ENCODE data around the gene HPX.
A peak's percentile ranks its signal among the peaks of the same experiment; 100 is the strongest.

Gene HPX

GRCh38 chr11:6453152-6453551, 12.4 kb upstream of the HPX start:
- TF ChIP-seq, protein P1, sequence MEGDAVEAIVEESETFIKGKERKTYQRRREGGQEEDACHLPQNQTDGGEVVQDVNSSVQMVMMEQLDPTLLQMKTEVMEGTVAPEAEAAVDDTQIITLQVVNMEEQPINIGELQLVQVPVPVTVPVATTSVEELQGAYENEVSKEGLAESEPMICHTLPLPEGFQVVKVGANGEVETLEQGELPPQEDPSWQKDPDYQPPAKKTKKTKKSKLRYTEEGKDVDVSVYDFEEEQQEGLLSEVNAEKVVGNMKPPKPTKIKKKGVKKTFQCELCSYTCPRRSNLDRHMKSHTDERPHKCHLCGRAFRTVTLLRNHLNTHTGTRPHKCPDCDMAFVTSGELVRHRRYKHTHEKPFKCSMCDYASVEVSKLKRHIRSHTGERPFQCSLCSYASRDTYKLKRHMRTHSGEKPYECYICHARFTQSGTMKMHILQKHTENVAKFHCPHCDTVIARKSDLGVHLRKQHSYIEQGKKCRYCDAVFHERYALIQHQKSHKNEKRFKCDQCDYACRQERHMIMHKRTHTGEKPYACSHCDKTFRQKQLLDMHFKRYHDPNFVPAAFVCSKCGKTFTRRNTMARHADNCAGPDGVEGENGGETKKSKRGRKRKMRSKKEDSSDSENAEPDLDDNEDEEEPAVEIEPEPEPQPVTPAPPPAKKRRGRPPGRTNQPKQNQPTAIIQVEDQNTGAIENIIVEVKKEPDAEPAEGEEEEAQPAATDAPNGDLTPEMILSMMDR (IDR thresholded peaks at IDR 0.05; ENCODE audit: low read depth, low read length, missing control alignments): no peak
- Histone ChIP-seq H3K27ac (no peak overlapping the region), H3K36me3 (replicated peaks) (peaks cover 67% of the 10 kb centered on the region), H3K4me3 (ENCODE audit: low read depth, low read length) (no peak overlapping the region), H3K27me3 (replicated peaks) (no peaks in the 10 kb centered on the region)
- DNase-seq: no peak
- in situ Hi-C loops (cut with HindIII; ENCODE audit: low pct_ligation_motif_present, low sequenced_read_pairs): no loop called here

GRCh38 chr11:6452219-6452618, 11.4 kb upstream of the HPX start:
- Histone ChIP-seq H3K27me3 (replicated peaks) (no peaks in the 10 kb centered on the region), H3K27ac (no peak overlapping the region), H3K4me3 (ENCODE audit: low read depth, low read length) (no peak overlapping the region), H3K36me3 (replicated peaks) (peaks cover 60% of the 10 kb centered on the region)
- TF ChIP-seq, protein P1 (IDR thresholded peaks at IDR 0.05; ENCODE audit: low read depth, low read length, missing control alignments): no peak
- no peak for DNase-seq
- in situ Hi-C loops (cut with HindIII; ENCODE audit: low pct_ligation_motif_present, low sequenced_read_pairs): no loop called here

DNA sequence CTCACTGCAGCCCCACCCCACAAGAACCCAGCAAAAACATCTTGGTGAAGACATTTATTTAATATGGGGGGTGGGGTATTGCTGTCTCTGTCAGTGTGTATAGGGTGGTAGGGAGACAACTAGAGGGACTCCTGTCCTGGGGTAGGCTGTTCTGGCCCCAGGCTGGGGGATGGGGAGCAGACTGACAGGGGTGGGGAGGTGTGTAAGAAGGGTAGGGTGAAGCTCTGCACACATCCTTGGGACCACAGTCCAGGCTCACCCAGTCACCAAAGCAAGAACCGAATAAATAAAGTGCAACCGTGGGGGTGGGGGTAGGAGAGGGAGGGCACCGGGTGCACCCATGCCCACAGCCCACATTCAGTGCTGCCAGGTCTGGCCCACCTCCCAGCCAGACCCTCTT, 7.8 kb upstream of the HPX start:
- Histone ChIP-seq H3K27ac (no peak overlapping the region), H3K36me3 (replicated peaks) (peaks cover 32% of the 10 kb centered on the region), H3K27me3 (replicated peaks) (no peaks in the 10 kb centered on the region), H3K4me3 (ENCODE audit: low read depth, low read length) (no peak overlapping the region)
- DNase-seq: no peak
- TF ChIP-seq, protein P1 (IDR thresholded peaks at IDR 0.05; ENCODE audit: low read depth, low read length, missing control alignments): no peak
- in situ Hi-C loops (cut with HindIII; ENCODE audit: low pct_ligation_motif_present, low sequenced_read_pairs): no loop called here

DNA sequence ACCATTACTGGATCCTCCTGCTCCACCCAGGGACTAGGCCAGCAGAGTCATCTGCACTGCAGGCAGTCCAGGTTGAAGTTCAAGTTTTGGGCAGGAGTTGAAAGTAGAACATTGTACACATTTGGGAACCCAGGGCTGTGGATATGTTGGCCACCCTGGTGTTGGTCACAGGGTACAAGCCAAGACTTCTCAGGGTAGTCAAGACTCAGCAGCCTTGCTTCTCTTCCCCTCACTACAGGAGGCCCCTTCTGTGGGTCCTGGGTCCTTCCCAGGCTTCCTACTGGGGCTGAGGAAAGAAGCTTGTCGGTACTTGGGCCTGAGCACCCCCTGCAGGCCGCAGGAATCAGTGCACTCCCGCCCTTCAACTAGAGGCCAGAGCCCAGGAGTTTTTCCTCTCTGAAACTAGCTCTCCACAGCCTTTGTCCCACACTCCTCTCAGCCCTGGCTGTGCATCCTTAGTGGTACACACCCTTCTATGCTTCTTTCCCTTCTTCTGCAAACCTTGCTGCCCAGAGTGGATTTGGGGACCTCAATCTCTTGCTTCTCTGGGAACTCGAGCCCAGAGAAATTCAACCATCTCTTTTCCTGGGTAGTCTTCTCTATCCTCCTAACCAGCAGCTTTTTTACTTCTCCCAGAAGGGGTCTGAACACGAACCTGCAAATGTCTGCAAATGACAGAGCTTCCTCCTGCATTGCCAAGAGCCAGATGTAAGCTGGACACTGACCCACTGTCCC, 2.6 kb upstream of the HPX start:
- H3K4me3 ChIP-seq (ENCODE audit: low read depth, low read length): no peak overlapping the region
- peak; percentile 40 for DNase-seq
- peaks cover 1% of the 10 kb centered on the region for H3K36me3 ChIP-seq (replicated peaks)
- TF ChIP-seq, protein P1 (IDR thresholded peaks at IDR 0.05; ENCODE audit: low read depth, low read length, missing control alignments): peak; percentile 92
- H3K27ac ChIP-seq: no peak overlapping the region
- no peaks in the 10 kb centered on the region for H3K27me3 ChIP-seq (replicated peaks)
- in situ Hi-C loops (cut with HindIII; ENCODE audit: low pct_ligation_motif_present, low sequenced_read_pairs): no loop called here

GRCh38 chr11:6442441-6442840, 1.7 kb upstream of the HPX start:
- Histone ChIP-seq H3K27me3 (replicated peaks) (no peaks in the 10 kb centered on the region), H3K27ac (no peak overlapping the region), H3K4me3 (ENCODE audit: low read depth, low read length) (no peak overlapping the region), H3K36me3 (replicated peaks) (no peaks in the 10 kb centered on the region)
- TF ChIP-seq, protein P1 (IDR thresholded peaks at IDR 0.05; ENCODE audit: low read depth, low read length, missing control alignments): no peak
- DNase-seq: no peak
- in situ Hi-C loops (cut with HindIII; ENCODE audit: low pct_ligation_motif_present, low sequenced_read_pairs): no loop called here

Measured in brain microvascular endothelial cell (primary cell).